Caki2 (cell line): ENCODE data around the gene CELF2. TPM values are rescaled to one million over a fixed set of nuclear protein-coding genes. Genes with fewer than 3 reads are reported as not detected.
"Not testable (repeated sequence)": the region's sequence is repeated elsewhere in the genome, so short reads cannot be mapped to it uniquely, and the experiment has no call there.

Experiments
- DNase-seq: peaks from one replicate; pipeline ENCODE4 v3.0.0-alpha.2; 2015; ENCODE audit warnings: low read depth
- in situ Hi-C: cut with HindIII; loops from 2 replicates; pipeline ENCODE4 v1.10.0; 2016; ENCODE audit warnings: low sequenced_read_pairs, low pct_unique_long_range_greater_than_20kb, mixed read lengths
- total RNA-seq: library from RNA; depleted of rRNA; stranded (reverse); fragments of >200 nt; shearing (Covaris generic); gene quantifications from 2 replicates; pipeline ENCODE4 v1.2.3, GENCODE V29; 2014; ENCODE audit warnings: low replicate concordance

CELF2 gene
- total RNA-seq, 1 experiment from 2014 or later = 0.10 TPM

- in situ Hi-C loops = no loop called here
- DNase-seq = no peak
These were observed 326.4 kb downstream of the CELF2 start for GRCh38 chr10:11344081-11344480.

- DNase-seq = no peak
- in situ Hi-C loops = no loop called here
These were observed 326.9 kb downstream of the CELF2 start for GRCh38 chr10:11344550-11344949.

- peak; percentile 57 for DNase-seq
- in situ Hi-C loops = no loop called here
These were observed 327.8 kb downstream of the CELF2 start for GRCh38 chr10:11345224-11346054.

- DNase-seq, in situ Hi-C loops: not testable (repeated sequence)
These were observed 329.9 kb downstream of the CELF2 start for GRCh38 chr10:11347580-11347979.

- no peak for DNase-seq
- in situ Hi-C loops = no loop called here
These were observed 334.1 kb downstream of the CELF2 start for GRCh38 chr10:11351801-11352200.

- DNase-seq = no peak
- in situ Hi-C loops = no loop called here
These were observed 335.6 kb downstream of the CELF2 start for GRCh38 chr10:11353006-11353896.

GRCh38 chr10:11354823-11355222, 337.2 kb downstream of the CELF2 start:
- in situ Hi-C loops = no loop called here
- no peak for DNase-seq

GRCh38 chr10:11355592-11355991, 337.9 kb downstream of the CELF2 start:
- no peak for DNase-seq
- in situ Hi-C loops = no loop called here

- DNase-seq = no peak
- in situ Hi-C loops = no loop called here
These were observed 339.8 kb downstream of the CELF2 start for GRCh38 chr10:11357439-11357838.

GRCh38 chr10:11358011-11358410, 340.3 kb downstream of the CELF2 start:
- DNase-seq = no peak
- in situ Hi-C loops = no loop called here

- in situ Hi-C loops = no loop called here
- no peak for DNase-seq
These were observed 341.4 kb downstream of the CELF2 start for GRCh38 chr10:11358923-11359575.

GRCh38 chr10:11359869-11360268, 342.2 kb downstream of the CELF2 start:
- in situ Hi-C loops = no loop called here
- DNase-seq = no peak

- no peak for DNase-seq
- in situ Hi-C loops = no loop called here
These were observed 345.8 kb downstream of the CELF2 start for GRCh38 chr10:11363497-11363896.

GRCh38 chr10:11364241-11364640, 346.6 kb downstream of the CELF2 start:
- no peak for DNase-seq
- in situ Hi-C loops = no loop called here

- in situ Hi-C loops = not testable (repeated sequence)
These were observed 349.2 kb downstream of the CELF2 start for GRCh38 chr10:11366889-11367288.

GRCh38 chr10:11367505-11367904, 349.8 kb downstream of the CELF2 start:
- DNase-seq = no peak
- in situ Hi-C loops = no loop called here

More at GRCh38 chr10:11366889-11367288, 349.2 kb downstream of the CELF2 start:
- peak; percentile 56 for DNase-seq

GRCh38 chr10:11373717-11374171, 356.1 kb downstream of the CELF2 start:
- in situ Hi-C loops = no loop called here

GRCh38 chr10:11377267-11377666, 359.6 kb downstream of the CELF2 start:
- in situ Hi-C loops = no loop called here

More at GRCh38 chr10:11373717-11374171, 356.1 kb downstream of the CELF2 start:
- DNase-seq = peak; percentile 72

More at GRCh38 chr10:11377267-11377666, 359.6 kb downstream of the CELF2 start:
- no peak for DNase-seq
